Endothelial cell of umbilical vein (primary cell): ENCODE measurements around the gene NPTX2. TPM values are rescaled to one million over a fixed set of nuclear protein-coding genes. Genes with fewer than 3 reads are reported as not detected.

ENCODE experiments used
- BruUV-seq: library from RNA; stranded (reverse); fragments of 400-500 nt; replicated peaks from 2 replicates; lab custom pipeline; 2021; lab: Mats Ljungman, UMichigan
- CTCF ChIA-PET: fragments of 300-600, 350-600 bp; sonication (Branson Sonifier 250); formaldehyde crosslinking; loops from one replicate; lab custom pipeline; 2021; ENCODE audit warnings: antibody characterized with exemption, inconsistent platforms; lab: Charles Lee
- POLR2A ChIA-PET: fragments of 300-600, 350-600 bp; sonication (Branson Sonifier 250); formaldehyde crosslinking; loops from one replicate; lab custom pipeline; 2021; ENCODE audit warnings: antibody characterized with exemption, inconsistent platforms; lab: Charles Lee
- DNase-seq: peaks from one replicate; pipeline ENCODE4 v3.0.0-alpha.2; 2011; ENCODE audit warnings: low read depth, low spot score
- FAIRE-seq: peaks from 2 replicates; lab custom pipeline; 2011; peaks lifted over from hg19 to GRCh38; lab: Jason Lieb, UNC
- H2AFZ ChIP-seq: 2 replicates; pipeline ENCODE4 v1.6.0; 2012; ENCODE audit warnings: low read depth, low read length, control low read depth, inconsistent platforms
- H3K27ac ChIP-seq: 2 replicates; pipeline ENCODE4 v1.5.1; 2011; ENCODE audit warnings: low read depth, mild to moderate bottlenecking, control low read depth, low read length, moderate library complexity; ENCODE audit not compliant: insufficient read depth
- H3K27me3 ChIP-seq, 2 experiments: 2 replicates each; pipeline versions ENCODE4 v1.6.0 to v1.6.1; 2011; ENCODE audit warnings: low read length in 2 of 2, mixed read lengths in 1 of 2; ENCODE audit not compliant: control insufficient read depth in 2 of 2, insufficient read depth in 2 of 2
- H3K36me3 ChIP-seq, 2 experiments: 2 replicates in 1 of 2; 3 replicates in 1 of 2; pipeline ENCODE4 v1.5.1; 2011; ENCODE audit warnings: low read length in 2 of 2, mild to moderate bottlenecking in 1 of 2, moderate library complexity in 1 of 2; ENCODE audit not compliant: control insufficient read depth in 2 of 2, insufficient read depth in 2 of 2; ENCODE audit errors: extremely low read depth in 1 of 2
- H3K4me1 ChIP-seq: 3 replicates; pipeline ENCODE4 v1.5.1; 2011; ENCODE audit warnings: mild to moderate bottlenecking, low read length; ENCODE audit not compliant: control insufficient read depth, insufficient read depth; ENCODE audit errors: extremely low read depth
- H3K4me2 ChIP-seq: 2 replicates; pipeline ENCODE4 v1.6.1; 2011; ENCODE audit warnings: low read length, control low read depth, mixed read lengths; ENCODE audit not compliant: insufficient read depth
- H3K4me3 ChIP-seq, 3 experiments: fragments of 200-600 bp in 1 of 3; sonication (generic), shearing (Covaris generic) in 1 of 3; replicated peaks in 1 of 3; 2 replicates each; pipeline ENCODE4 v1.5.1; 2011 to 2016; ENCODE audit warnings: control low read depth in 3 of 3, low read length in 3 of 3, mild to moderate bottlenecking in 2 of 3, inconsistent platforms in 1 of 3, low read depth in 1 of 3, moderate library complexity in 1 of 3; ENCODE audit not compliant: insufficient read depth in 1 of 3
- H3K79me2 ChIP-seq: 2 replicates; pipeline ENCODE4 v1.6.0; 2012; ENCODE audit warnings: low read length, inconsistent platforms; ENCODE audit not compliant: control insufficient read depth, insufficient read depth
- H3K9ac ChIP-seq: replicated peaks from 2 replicates; pipeline ENCODE3; 2011; ENCODE audit warnings: low read length, control low read depth; ENCODE audit not compliant: insufficient read depth; ENCODE audit errors: extremely low read depth
- H3K9me1 ChIP-seq: replicated peaks from 3 replicates; pipeline ENCODE4 v1.6.0; 2011; ENCODE audit warnings: mild to moderate bottlenecking, low read length; ENCODE audit not compliant: control insufficient read depth, insufficient read depth; ENCODE audit errors: extremely low read depth
- H3K9me3 ChIP-seq: replicated peaks from 2 replicates; pipeline ENCODE4 v1.5.1; 2012; ENCODE audit warnings: low read length, inconsistent platforms; ENCODE audit not compliant: control insufficient read depth, insufficient read depth
- H4K20me1 ChIP-seq: replicated peaks from 2 replicates; pipeline ENCODE3; 2011; ENCODE audit warnings: mild to moderate bottlenecking, low read length; ENCODE audit not compliant: control insufficient read depth, insufficient read depth; ENCODE audit errors: extremely low read depth
- CTCF ChIP-seq, 2 donors: IDR thresholded peaks; 1 replicate in 1 of 2; 2 replicates in 1 of 2; pipeline ENCODE4 v1.5.1; 2011; ENCODE audit warnings: low read length in 2 of 2, mild to moderate bottlenecking in 2 of 2, moderate library complexity in 2 of 2, control low read depth in 1 of 2, inconsistent platforms in 1 of 2, low read depth in 1 of 2; ENCODE audit not compliant: insufficient read depth in 1 of 2; ENCODE audit errors: extremely low read depth in 1 of 2
- EZH2 ChIP-seq: IDR thresholded peaks from 2 replicates; pipeline ENCODE4 v1.6.1; 2012; ENCODE audit warnings: borderline replicate concordance, low read depth, mild to moderate bottlenecking, moderate library complexity, low read length, inconsistent platforms; ENCODE audit not compliant: severe bottlenecking
- FOS ChIP-seq: IDR thresholded peaks from 2 replicates; pipeline ENCODE4 v1.6.1; 2011; ENCODE audit warnings: mild to moderate bottlenecking, low read length, moderate library complexity, borderline replicate concordance; ENCODE audit not compliant: insufficient read depth
- GATA2 ChIP-seq: IDR thresholded peaks from 2 replicates; pipeline ENCODE4 v1.7.0; 2011; ENCODE audit warnings: low read depth, mild to moderate bottlenecking, moderate library complexity, mixed read lengths, low read length; ENCODE audit not compliant: insufficient read length, insufficient read depth
- JUN ChIP-seq: IDR thresholded peaks from 2 replicates; pipeline ENCODE4 v1.6.1; 2011; ENCODE audit warnings: borderline replicate concordance, low read depth; ENCODE audit not compliant: insufficient read length, insufficient read depth
- MAX ChIP-seq: IDR thresholded peaks from 2 replicates; pipeline ENCODE4 v1.6.1; 2011; ENCODE audit not compliant: insufficient read depth, insufficient read length
- POLR2A ChIP-seq: IDR thresholded peaks from 2 replicates; pipeline ENCODE4 v1.6.1; 2012; ENCODE audit warnings: low read depth, mild to moderate bottlenecking, control low read depth, low read length
- POLR2AphosphoS5 ChIP-seq: IDR thresholded peaks from 2 replicates; pipeline ENCODE4 v1.6.1; 2012; ENCODE audit warnings: low read depth, mild to moderate bottlenecking, control low read depth, low read length, moderate library complexity; ENCODE audit not compliant: insufficient read depth
- dilution Hi-C: fragments of 300-500 bp; cut with MboI; formaldehyde crosslinking; loops from one replicate; pipeline ENCODE4 v1.15.0; 2019; ENCODE audit warnings: low sequenced_read_pairs; ENCODE audit not compliant: extremely low pct_ligation_motif_present
- intact Hi-C: fragments of 100-400 bp; cut with micrococcal nuclease; formaldehyde crosslinking; loops from one replicate; pipeline ENCODE4 v1.10.0; 2022
- polyA plus RNA-seq, 4 experiments: library from polyadenylated mRNA; depleted of rRNA in 3 of 4; stranded (reverse) in 3 of 4; unstranded in 1 of 4; fragments of >200 nt; gene quantifications; 2 replicates each; pipeline versions ENCODE4 v1.2.1 to v1.2.3, GENCODE V29; 2011 to 2012; ENCODE audit warnings: missing spikeins in 1 of 4
- total RNA-seq: library from RNA; stranded (reverse); gene quantifications from 2 replicates; pipeline ENCODE4 v1.2.3, GENCODE V29; 2021

The NPTX2 gene
- total and polyA plus RNA-seq, 2 donors (not counting 3 experiments of a cell fraction or from before 2014, with no cell fraction given) = 0.15 to 0.53 TPM

GRCh38 chr7:98622926-98623325 lies 5.8 kb downstream of the NPTX2 start:
- dilution Hi-C loops (no loop called here), intact Hi-C loops (no loop called here)
- H3K9me3 ChIP-seq = no peaks in the 10 kb centered on the region
- H3K36me3 ChIP-seq = no peaks in the 10 kb centered on the region
- no peak for FAIRE-seq
- no TSS peak for BruUV-seq
- H3K27me3 ChIP-seq = peaks cover 10 to 13% of the 10 kb centered on the region in 2 experiments
- no peak overlapping the region for H2AFZ ChIP-seq
- H3K4me3 ChIP-seq = no peak overlapping the region
- no peak overlapping the region for H3K27ac ChIP-seq
- CTCF ChIA-PET = no interaction called here
- no peaks in the 10 kb centered on the region for H3K79me2 ChIP-seq
- H3K9ac ChIP-seq = no peak overlapping the region
- DNase-seq = no peak
- no peaks in the 10 kb centered on the region for H3K4me1 ChIP-seq
- no peaks in the 10 kb centered on the region for H4K20me1 ChIP-seq
- POLR2A ChIA-PET = no interaction called here
- H3K9me1 ChIP-seq = no peaks in the 10 kb centered on the region
- H3K4me2 ChIP-seq = no peak overlapping the region
- TF ChIP-seq MAX = no peak
- no peak for TF ChIP-seq EZH2
- TF ChIP-seq CTCF (IDR thresholded peaks at IDR 0.05; ENCODE audit: extremely low read depth in 1 of 2, insufficient read depth in 1 of 2, low read depth in 1 of 2, low read length in 2 of 2) = no peak
- no peak for TF ChIP-seq POLR2A
- no peak for TF ChIP-seq POLR2AphosphoS5

DNA sequence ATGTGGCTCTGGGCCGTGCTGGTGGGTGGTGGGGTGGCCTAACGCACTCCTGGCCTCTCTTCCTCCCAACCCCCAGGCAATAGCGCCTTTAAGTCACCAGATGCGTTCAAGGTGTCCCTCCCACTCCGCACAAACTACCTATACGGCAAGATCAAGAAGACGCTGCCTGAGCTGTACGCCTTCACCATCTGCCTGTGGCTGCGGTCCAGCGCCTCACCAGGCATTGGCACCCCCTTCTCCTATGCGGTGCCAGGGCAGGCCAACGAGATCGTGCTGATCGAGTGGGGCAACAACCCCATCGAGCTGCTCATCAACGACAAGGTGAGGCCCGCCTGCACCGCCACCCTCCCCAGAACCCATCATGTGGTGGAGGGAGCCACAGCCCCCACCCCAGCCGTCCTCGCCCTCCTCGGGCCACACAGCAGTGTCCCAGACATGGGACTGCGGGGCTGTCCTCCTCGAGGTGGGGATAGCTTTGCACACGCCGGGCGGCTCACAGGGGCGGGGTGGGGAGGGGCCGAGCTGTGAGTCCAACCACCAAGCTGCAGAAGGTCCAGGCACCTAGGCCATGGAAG lies 7.8 kb downstream of the NPTX2 start:
- DNase-seq (no peak), FAIRE-seq (no peak)
- TF ChIP-seq POLR2A = no peak
- no peak for TF ChIP-seq CTCF (IDR thresholded peaks at IDR 0.05; ENCODE audit: extremely low read depth in 1 of 2, insufficient read depth in 1 of 2, low read depth in 1 of 2, low read length in 2 of 2)
- no peak for TF ChIP-seq GATA2
- TF ChIP-seq JUN = no peak
- TF ChIP-seq FOS = no peak
- TF ChIP-seq MAX = no peak
- no peak for TF ChIP-seq POLR2AphosphoS5
- Histone ChIP-seq H3K9me3 (peaks cover 2% of the 10 kb centered on the region), H3K27me3 (no peaks in the 10 kb centered on the region), H3K36me3 (no peaks in the 10 kb centered on the region), H2AFZ (no peak overlapping the region), H3K4me1 (no peaks in the 10 kb centered on the region), H3K4me3 (no peak overlapping the region), H3K27ac (no peak overlapping the region), H3K79me2 (no peaks in the 10 kb centered on the region), H3K9ac (no peak overlapping the region), H4K20me1 (no peaks in the 10 kb centered on the region), H3K4me2 (no peak overlapping the region), H3K9me1 (no peaks in the 10 kb centered on the region)
- POLR2A ChIA-PET = no interaction called here
- CTCF ChIA-PET = interaction anchor here (1.4 kb wide), 1 partner anchor 11 kb away, joined by 5 read pairs; no protein-coding TSS in a partner anchor
- dilution Hi-C loops (no loop called here), intact Hi-C loops (no loop called here)
- no TSS peak for BruUV-seq
